HFF-Myc (cell line): ENCODE measurements around the gene LDLRAD4.

ENCODE experiments used
- DNase-seq: peaks from one replicate; pipeline ENCODE4 v3.0.0-alpha.2; 2011; ENCODE audit warnings: low read depth; ENCODE audit errors: extremely low read depth
- H3K4me3 ChIP-seq: replicated peaks from 2 replicates; pipeline ENCODE4 v1.5.1; 2011; ENCODE audit warnings: low read depth, mild to moderate bottlenecking, control low read depth, low read length
- CTCF ChIP-seq: IDR thresholded peaks from 2 replicates; pipeline ENCODE4 v1.5.1; 2012; ENCODE audit warnings: mild to moderate bottlenecking, low read depth, low read length, control low read depth; ENCODE audit errors: missing control alignments

Gene LDLRAD4

GRCh38 chr18:13547347-13547746 lies 328.8 kb downstream of the LDLRAD4 start:
- no peak for TF ChIP-seq CTCF
- no peak overlapping the region for H3K4me3 ChIP-seq
- no peak for DNase-seq

- no peak for DNase-seq
- no peak overlapping the region for H3K4me3 ChIP-seq
- TF ChIP-seq CTCF = peak; percentile 10
These were observed 329.7 kb downstream of the LDLRAD4 start for GRCh38 chr18:13548106-13548819.

- H3K4me3 ChIP-seq = no peak overlapping the region
- DNase-seq = no peak
- no peak for TF ChIP-seq CTCF
These were observed 330.7 kb downstream of the LDLRAD4 start for GRCh38 chr18:13548966-13549879.

GRCh38 chr18:13549880-13550232 lies 331.3 kb downstream of the LDLRAD4 start:
- DNase-seq = no peak
- TF ChIP-seq CTCF = no peak
- no peak overlapping the region for H3K4me3 ChIP-seq

GRCh38 chr18:13550418-13551304 lies 332.1 kb downstream of the LDLRAD4 start:
- no peak overlapping the region for H3K4me3 ChIP-seq
- TF ChIP-seq CTCF = no peak
- DNase-seq = no peak

- DNase-seq = no peak
- no peak for TF ChIP-seq CTCF
These were observed 332.7 kb downstream of the LDLRAD4 start for GRCh38 chr18:13551305-13551603.

More at GRCh38 chr18:13551305-13551603, 332.7 kb downstream of the LDLRAD4 start:
- H3K4me3 ChIP-seq = no peak overlapping the region
